Large intestine (tissue), 3 donors: ENCODE data around the gene SPAG6. TPM values are rescaled to one million over a fixed set of nuclear protein-coding genes. Genes with fewer than 3 reads are reported as not detected.

Experiments used
- DNase-seq, 2 donors: peaks; one replicate each; pipeline versions ENCODE4 v3.0.0 to v3.0.0-alpha.2; 2013
- H3K27ac ChIP-seq: one replicate; pipeline ENCODE4 v1.5.1; 2013; ENCODE audit warnings: low read length
- H3K27me3 ChIP-seq: 2 replicates; pipeline ENCODE4 v1.6.1; 2013; ENCODE audit warnings: low read length; ENCODE audit not compliant: control insufficient read depth, insufficient read depth
- H3K36me3 ChIP-seq: 2 replicates; pipeline ENCODE4 v1.6.1; 2013; ENCODE audit warnings: low read length; ENCODE audit not compliant: control insufficient read depth, insufficient read depth
- H3K4me1 ChIP-seq: one replicate; pipeline ENCODE4 v1.6.1; 2013; ENCODE audit warnings: low read length; ENCODE audit not compliant: control insufficient read depth, insufficient read depth
- H3K4me3 ChIP-seq: one replicate; pipeline ENCODE4 v1.5.1; 2013; ENCODE audit warnings: low read length
- H3K9me3 ChIP-seq: one replicate; pipeline ENCODE4 v1.6.1; 2013; ENCODE audit warnings: mild to moderate bottlenecking, low read depth, low read length, moderate library complexity; ENCODE audit not compliant: control insufficient read depth
- WGBS: methylation state at CpG from one replicate; pipeline ENCODE4 v1.1.5; 2013; ENCODE audit warnings: low lambda C conversion rate; ENCODE audit not compliant: insufficient coverage; 5-methylcytosine and 5-hydroxymethylcytosine counted together
- polyA plus RNA-seq: library from polyadenylated mRNA; unstranded; fragments of 120-200 nt; gene quantifications from one replicate; pipeline ENCODE4 v1.2.1, GENCODE V29; 2013

The SPAG6 gene
- polyA plus RNA-seq, 1 donor: 0.19 TPM

GRCh38 chr10:22316286-22317075 is 28.8 kb upstream of the SPAG6 start, which contains the start of gene COMMD3:
COMMD3 (plus strand) TSS chr10:22316388; CDS start chr10:22316418, 30 bp downstream.
- peak within 1 kb of the TSS; percentile 97 for H3K4me3 ChIP-seq
- H3K27me3 ChIP-seq: peaks cover 2% of the 10 kb centered on the region
- DNase-seq: peak; percentile 83 to 94
- no peaks in the 10 kb centered on the region for H3K36me3 ChIP-seq
- peaks cover 11% of the 10 kb centered on the region for H3K4me1 ChIP-seq
- H3K9me3 ChIP-seq: no peaks in the 10 kb centered on the region
- H3K27ac ChIP-seq: peak within 1 kb of the TSS; percentile 94
- WGBS: 0% methylated on average over 1 of the region's 63 CpGs

- whole genome bisulfite sequencing: 20% methylated on average over 1 of the region's 9 CpGs
- Histone ChIP-seq H3K4me1 (peaks cover 11% of the 10 kb centered on the region), H3K36me3 (no peaks in the 10 kb centered on the region), H3K27ac (peak overlapping the region; percentile 94), H3K4me3 (peak overlapping the region; percentile 97), H3K27me3 (peaks cover 4% of the 10 kb centered on the region), H3K9me3 (no peaks in the 10 kb centered on the region)
- DNase-seq: no peak
Measured at GRCh38 chr10:22317076-22317370, 28.3 kb upstream of the SPAG6 start.

- H3K9me3 ChIP-seq: no peaks in the 10 kb centered on the region
- H3K36me3 ChIP-seq: no peaks in the 10 kb centered on the region
- no peak overlapping the region for H3K4me3 ChIP-seq
- no peak overlapping the region for H3K27ac ChIP-seq
- no peak for DNase-seq
- 98% methylated on average over 4 of the region's 6 CpGs for WGBS
- peaks cover 12% of the 10 kb centered on the region for H3K27me3 ChIP-seq
- peaks cover 11% of the 10 kb centered on the region for H3K4me1 ChIP-seq
Measured at GRCh38 chr10:22317771-22318565, 27.3 kb upstream of the SPAG6 start.

- 100% methylated on average over 1 of the region's 3 CpGs for WGBS
- no peaks in the 10 kb centered on the region for H3K36me3 ChIP-seq
- no peak overlapping the region for H3K4me3 ChIP-seq
- no peak overlapping the region for H3K27ac ChIP-seq
- H3K9me3 ChIP-seq: no peaks in the 10 kb centered on the region
- no peak for DNase-seq
- peaks cover 18% of the 10 kb centered on the region for H3K27me3 ChIP-seq
- peaks cover 11% of the 10 kb centered on the region for H3K4me1 ChIP-seq
Measured at GRCh38 chr10:22318772-22319171, 26.5 kb upstream of the SPAG6 start.

GRCh38 chr10:22319547-22319979 is 25.7 kb upstream of the SPAG6 start:
- Histone ChIP-seq H3K9me3 (no peaks in the 10 kb centered on the region), H3K4me1 (peaks cover 14% of the 10 kb centered on the region), H3K4me3 (no peak overlapping the region), H3K27me3 (peaks cover 26% of the 10 kb centered on the region), H3K36me3 (no peaks in the 10 kb centered on the region), H3K27ac (no peak overlapping the region)
- 73% methylated on average over 4 of the region's 10 CpGs for WGBS
- no peak for DNase-seq

- WGBS: 5% methylated on average over 2 of the region's 30 CpGs
- H3K27me3 ChIP-seq: peaks cover 30% of the 10 kb centered on the region
- DNase-seq: peak in 1 of 2 donors; percentile 35
Measured at GRCh38 chr10:22319980-22320558, 25.2 kb upstream of the SPAG6 start.

GRCh38 chr10:22320591-22321155 is 24.6 kb upstream of the SPAG6 start, which contains the start of gene BMI1:
BMI1 (plus strand) TSS chr10:22321099; CDS start chr10:22326450, 5,351 bp downstream.
- peaks cover 20% of the 10 kb centered on the region for H3K4me1 ChIP-seq
- no CpG with 5 or more reads among the region's 85 CpGs for WGBS
- DNase-seq: peak; percentile 44 to 75

More at GRCh38 chr10:22319980-22320558, 25.2 kb upstream of the SPAG6 start:
- Histone ChIP-seq H3K4me1 (peaks cover 19% of the 10 kb centered on the region), H3K27ac (no peak overlapping the region), H3K9me3 (no peaks in the 10 kb centered on the region), H3K36me3 (no peaks in the 10 kb centered on the region), H3K4me3 (peak overlapping the region; percentile 46)

GRCh38 chr10:22321156-22321923 is 24.0 kb upstream of the SPAG6 start:
- no CpG with 5 or more reads among the region's 114 CpGs for WGBS
- no peaks in the 10 kb centered on the region for H3K9me3 ChIP-seq
- DNase-seq: peak; percentile 52 to 84
- H3K27ac ChIP-seq: peak overlapping the region; percentile 66
- H3K4me1 ChIP-seq: peaks cover 20% of the 10 kb centered on the region
- peak overlapping the region; percentile 71 for H3K4me3 ChIP-seq
- H3K27me3 ChIP-seq: peaks cover 30% of the 10 kb centered on the region
- no peaks in the 10 kb centered on the region for H3K36me3 ChIP-seq

More at GRCh38 chr10:22320591-22321155, 24.6 kb upstream of the SPAG6 start, which contains the start of gene BMI1:
- Histone ChIP-seq H3K4me3 (peak within 1 kb of the TSS; percentile 71), H3K36me3 (no peaks in the 10 kb centered on the region), H3K27me3 (peaks cover 30% of the 10 kb centered on the region), H3K9me3 (no peaks in the 10 kb centered on the region), H3K27ac (peak within 1 kb of the TSS; percentile 66)

- peak in 1 of 2 donors; percentile 51 for DNase-seq
- Histone ChIP-seq H3K4me1 (peaks cover 20% of the 10 kb centered on the region), H3K9me3 (no peaks in the 10 kb centered on the region), H3K36me3 (no peaks in the 10 kb centered on the region), H3K27me3 (peaks cover 30% of the 10 kb centered on the region), H3K27ac (no peak overlapping the region), H3K4me3 (peak overlapping the region; percentile 56)
- no CpG with 5 or more reads among the region's 57 CpGs for WGBS
Measured at GRCh38 chr10:22321924-22322640, 23.2 kb upstream of the SPAG6 start.
